Mucosa of stomach (tissue), 1 donor: ENCODE results near the gene PPP1R9B.
A peak's percentile ranks its signal among the peaks of the same experiment; 100 is the strongest.

Experiments
- H3K27me3 ChIP-seq: one replicate; pipeline ENCODE4 v1.7.0; 2013; ENCODE audit warnings: mild to moderate bottlenecking, low read length; ENCODE audit not compliant: control insufficient read depth, insufficient read depth
- H3K36me3 ChIP-seq: one replicate; pipeline ENCODE4 v1.7.0; 2013; ENCODE audit warnings: low read length; ENCODE audit not compliant: control insufficient read depth, insufficient read depth
- H3K4me1 ChIP-seq: one replicate; pipeline ENCODE4 v1.7.0; 2013; ENCODE audit warnings: mild to moderate bottlenecking, low read length; ENCODE audit not compliant: control insufficient read depth, insufficient read depth
- H3K4me3 ChIP-seq: one replicate; pipeline ENCODE4 v1.7.0; 2013; ENCODE audit warnings: low read length
- H3K9ac ChIP-seq: one replicate; pipeline ENCODE4 v1.7.0; 2013; ENCODE audit warnings: mild to moderate bottlenecking, low read length, moderate library complexity
- H3K9me3 ChIP-seq: one replicate; pipeline ENCODE4 v1.7.0; 2013; ENCODE audit warnings: mild to moderate bottlenecking, low read length, moderate library complexity; ENCODE audit not compliant: control insufficient read depth
- donor health status: Pancreatic carcinoma.

The PPP1R9B gene

DNA sequence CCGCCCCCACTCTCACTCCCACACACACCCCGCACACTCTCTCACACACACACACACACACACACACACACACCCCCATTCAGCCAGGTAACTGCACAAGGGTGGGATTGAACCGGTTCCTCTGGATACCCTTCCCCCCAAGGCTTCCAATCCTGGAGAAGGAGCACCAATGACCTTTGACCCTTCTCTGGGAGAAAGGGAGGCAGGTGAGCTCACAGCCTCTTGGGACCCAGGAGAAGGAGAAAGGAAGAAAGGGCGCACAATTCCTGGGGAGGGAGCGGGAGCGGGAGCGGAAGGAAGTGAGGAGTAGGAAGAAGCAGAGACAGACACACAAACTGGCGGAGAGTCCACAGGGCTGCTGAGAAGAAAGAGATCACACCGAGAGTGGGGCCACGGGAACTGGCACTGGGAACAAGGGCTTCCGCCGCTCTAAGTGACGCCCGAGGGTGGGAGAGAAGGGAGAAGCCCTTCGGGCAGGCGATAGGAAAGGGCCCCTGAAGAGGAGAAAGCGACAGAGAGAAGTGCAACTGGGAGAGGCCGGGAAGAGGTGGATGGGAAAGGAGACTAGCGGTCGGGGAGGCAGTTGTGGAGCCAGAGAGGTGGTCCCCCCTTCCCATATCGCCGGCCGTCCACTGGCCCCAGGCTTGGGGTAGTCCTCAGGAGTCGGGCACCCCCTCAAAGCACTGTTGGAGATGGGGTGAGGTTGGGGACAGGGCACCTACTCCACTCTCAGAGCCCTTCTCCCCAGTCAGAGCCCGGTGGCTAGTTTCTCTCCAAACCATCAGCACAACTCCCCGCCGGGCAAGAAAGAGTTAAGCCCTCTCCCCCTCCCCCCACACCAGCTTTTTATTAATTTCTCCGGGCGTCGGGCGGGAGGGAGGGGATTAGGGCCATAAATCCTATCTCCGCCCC lies 21.8 kb downstream of the PPP1R9B start:
- Histone ChIP-seq H3K9ac (peak overlapping the region; percentile 28), H3K4me3 (peak overlapping the region; percentile 31), H3K9me3 (no peaks in the 10 kb centered on the region), H3K27me3 (peaks cover 28% of the 10 kb centered on the region), H3K36me3 (no peaks in the 10 kb centered on the region), H3K4me1 (peaks cover 27% of the 10 kb centered on the region)

DNA sequence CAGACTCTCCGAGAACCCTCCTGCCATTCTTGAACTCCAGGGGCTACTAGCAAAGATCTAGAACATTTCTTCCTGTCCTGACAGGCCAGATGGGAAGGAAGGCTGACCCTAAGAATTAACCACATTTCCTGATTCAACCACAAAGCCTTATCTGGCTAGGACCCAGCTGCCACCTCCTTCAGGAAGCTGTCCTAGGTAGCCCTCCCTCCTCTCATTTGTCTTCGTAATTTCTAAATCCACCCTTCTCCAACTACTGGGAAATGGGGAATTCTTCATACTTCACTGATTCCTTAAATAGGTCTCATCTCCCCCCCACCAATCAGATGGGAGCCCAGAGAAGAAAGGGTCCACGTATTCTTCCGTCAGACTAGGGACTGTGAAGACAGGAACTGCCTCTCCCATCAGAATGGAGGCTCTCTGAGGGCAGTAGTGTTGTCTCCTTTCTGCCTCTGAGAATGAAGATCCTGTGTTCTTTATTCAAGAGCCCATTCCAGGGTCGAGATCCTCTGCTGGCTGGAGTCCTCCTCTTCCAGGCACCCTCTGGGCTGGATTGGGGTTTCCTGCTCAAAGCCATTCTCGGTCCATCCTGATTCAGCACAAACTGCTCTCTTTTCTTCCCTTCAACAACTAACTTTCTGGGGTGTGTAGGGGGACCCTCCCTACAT lies 22.6 kb downstream of the PPP1R9B start:
- Histone ChIP-seq H3K4me1 (peaks cover 22% of the 10 kb centered on the region), H3K9ac (no peak overlapping the region)

GRCh38 chr17:50125420-50125997 lies 25.0 kb downstream of the PPP1R9B start:
- Histone ChIP-seq H3K36me3 (no peaks in the 10 kb centered on the region), H3K9me3 (no peaks in the 10 kb centered on the region), H3K4me1 (peaks cover 20% of the 10 kb centered on the region), H3K4me3 (no peak overlapping the region), H3K27me3 (peaks cover 23% of the 10 kb centered on the region), H3K9ac (no peak overlapping the region)

More for the DNA sequence above, 22.6 kb downstream of the PPP1R9B start:
- no peaks in the 10 kb centered on the region for H3K9me3 ChIP-seq
- no peak overlapping the region for H3K4me3 ChIP-seq
- H3K36me3 ChIP-seq = no peaks in the 10 kb centered on the region
- H3K27me3 ChIP-seq = peaks cover 28% of the 10 kb centered on the region

DNA sequence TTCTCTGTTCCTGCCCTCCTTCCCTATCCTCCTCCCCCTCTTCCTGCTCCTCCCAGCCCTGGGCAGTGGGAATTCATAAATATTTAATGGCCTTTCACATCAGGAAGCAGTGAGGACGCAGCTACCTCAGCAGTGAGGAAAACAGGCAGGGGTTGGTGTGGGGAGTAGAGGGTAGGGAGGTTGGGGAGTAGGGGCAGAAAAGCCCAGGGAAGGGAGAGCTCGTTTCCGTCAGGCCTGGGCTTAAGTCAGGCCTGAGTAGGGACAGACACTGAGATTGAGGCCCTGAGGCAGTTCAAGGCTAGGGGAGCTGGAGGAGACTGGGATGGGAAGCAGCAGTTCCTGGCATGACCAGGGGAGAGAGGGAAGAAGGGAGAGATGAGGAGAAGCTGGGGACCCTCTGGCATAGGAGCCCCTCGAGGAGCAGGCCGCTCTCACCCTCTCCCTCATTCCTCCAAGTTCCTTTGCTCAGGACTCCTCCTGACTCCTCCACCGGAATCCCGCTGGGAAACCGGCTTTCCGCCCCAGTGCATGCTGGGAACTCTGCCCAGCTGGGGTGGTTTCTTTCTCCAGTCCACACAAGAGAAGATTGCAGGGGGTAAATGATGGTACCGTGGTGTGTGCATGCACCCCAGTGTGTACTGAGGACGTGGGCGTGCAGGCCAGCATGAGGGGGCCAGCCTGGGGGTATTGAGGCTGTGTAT lies 26.7 kb downstream of the PPP1R9B start:
- Histone ChIP-seq H3K4me3 (no peak overlapping the region), H3K9ac (no peak overlapping the region)

DNA sequence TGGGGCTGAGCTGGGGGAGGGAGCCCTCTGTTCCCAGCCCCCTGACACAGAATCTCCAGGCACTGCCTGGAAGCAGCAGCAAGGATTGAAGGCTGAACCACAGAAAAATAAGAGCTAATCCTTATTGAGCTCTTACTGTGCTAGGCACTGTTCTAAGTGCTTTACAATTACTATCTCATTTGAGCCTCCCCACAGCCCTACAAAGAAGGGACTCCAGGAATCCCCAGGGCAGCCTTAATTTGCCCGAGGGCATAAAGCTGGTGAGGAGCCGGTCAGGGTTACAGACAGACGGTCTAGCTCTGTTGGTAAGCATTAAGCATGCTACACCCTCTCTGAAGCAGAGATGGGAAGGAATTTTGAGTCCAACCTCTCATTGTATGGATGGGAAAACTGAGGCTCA lies 27.5 kb downstream of the PPP1R9B start:
- Histone ChIP-seq H3K4me1 (peaks cover 11% of the 10 kb centered on the region), H3K9me3 (no peaks in the 10 kb centered on the region), H3K36me3 (no peaks in the 10 kb centered on the region), H3K27me3 (peaks cover 8% of the 10 kb centered on the region), H3K4me3 (no peak overlapping the region), H3K9ac (no peak overlapping the region)

More for the DNA sequence above, 26.7 kb downstream of the PPP1R9B start:
- Histone ChIP-seq H3K27me3 (peaks cover 10% of the 10 kb centered on the region), H3K36me3 (no peaks in the 10 kb centered on the region), H3K4me1 (peaks cover 18% of the 10 kb centered on the region), H3K9me3 (no peaks in the 10 kb centered on the region)

GRCh38 chr17:50120475-50121253 lies 29.8 kb downstream of the PPP1R9B start:
- no peak overlapping the region for H3K4me3 ChIP-seq
- H3K27me3 ChIP-seq = peaks cover 17% of the 10 kb centered on the region
- no peaks in the 10 kb centered on the region for H3K9me3 ChIP-seq
- H3K4me1 ChIP-seq = peaks cover 17% of the 10 kb centered on the region
- no peaks in the 10 kb centered on the region for H3K36me3 ChIP-seq
- no peak overlapping the region for H3K9ac ChIP-seq

GRCh38 chr17:50118828-50119218 lies 31.7 kb downstream of the PPP1R9B start:
- Histone ChIP-seq H3K9me3 (no peaks in the 10 kb centered on the region), H3K9ac (no peak overlapping the region), H3K27me3 (peaks cover 17% of the 10 kb centered on the region), H3K4me1 (peaks cover 13% of the 10 kb centered on the region), H3K4me3 (no peak overlapping the region), H3K36me3 (no peaks in the 10 kb centered on the region)

- Histone ChIP-seq H3K36me3 (no peaks in the 10 kb centered on the region), H3K27me3 (peaks cover 17% of the 10 kb centered on the region), H3K9me3 (no peaks in the 10 kb centered on the region), H3K4me1 (peaks cover 9% of the 10 kb centered on the region), H3K4me3 (no peak overlapping the region), H3K9ac (no peak overlapping the region)
These were observed 32.2 kb downstream of the PPP1R9B start for GRCh38 chr17:50118076-50118827.

- no peak overlapping the region for H3K4me3 ChIP-seq
- peaks cover 17% of the 10 kb centered on the region for H3K27me3 ChIP-seq
- H3K4me1 ChIP-seq = peaks cover 13% of the 10 kb centered on the region
- H3K36me3 ChIP-seq = no peaks in the 10 kb centered on the region
- no peaks in the 10 kb centered on the region for H3K9me3 ChIP-seq
- no peak overlapping the region for H3K9ac ChIP-seq
These were observed 33.0 kb downstream of the PPP1R9B start for GRCh38 chr17:50117202-50118051.

DNA sequence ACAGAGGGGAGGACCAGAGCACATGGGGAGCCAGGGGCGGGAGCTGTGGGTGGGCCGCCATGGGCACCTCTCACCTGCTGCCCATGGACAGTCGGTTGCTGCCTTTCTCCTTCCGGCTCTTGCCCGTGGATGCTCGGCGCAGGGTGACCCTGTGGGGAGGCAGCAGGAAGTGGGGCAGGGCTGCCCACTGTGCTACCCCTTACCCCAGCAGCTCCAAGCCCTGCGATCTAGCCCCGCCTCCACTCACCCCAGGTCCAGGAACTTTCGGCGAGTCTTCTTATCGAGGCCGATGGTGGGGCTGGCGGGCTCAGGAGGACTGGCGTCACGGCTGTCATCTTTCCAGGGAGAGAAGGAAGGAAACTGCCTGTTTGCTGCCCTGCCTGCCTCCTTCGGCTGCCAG lies 34.7 kb downstream of the PPP1R9B start:
- peaks cover 17% of the 10 kb centered on the region for H3K27me3 ChIP-seq
- H3K36me3 ChIP-seq = no peaks in the 10 kb centered on the region
- no peaks in the 10 kb centered on the region for H3K9me3 ChIP-seq
- no peak overlapping the region for H3K4me3 ChIP-seq
- peaks cover 23% of the 10 kb centered on the region for H3K4me1 ChIP-seq
- H3K9ac ChIP-seq = no peak overlapping the region
